ENCODE results near the gene DAZAP2.

The DAZAP2 gene

DNA sequence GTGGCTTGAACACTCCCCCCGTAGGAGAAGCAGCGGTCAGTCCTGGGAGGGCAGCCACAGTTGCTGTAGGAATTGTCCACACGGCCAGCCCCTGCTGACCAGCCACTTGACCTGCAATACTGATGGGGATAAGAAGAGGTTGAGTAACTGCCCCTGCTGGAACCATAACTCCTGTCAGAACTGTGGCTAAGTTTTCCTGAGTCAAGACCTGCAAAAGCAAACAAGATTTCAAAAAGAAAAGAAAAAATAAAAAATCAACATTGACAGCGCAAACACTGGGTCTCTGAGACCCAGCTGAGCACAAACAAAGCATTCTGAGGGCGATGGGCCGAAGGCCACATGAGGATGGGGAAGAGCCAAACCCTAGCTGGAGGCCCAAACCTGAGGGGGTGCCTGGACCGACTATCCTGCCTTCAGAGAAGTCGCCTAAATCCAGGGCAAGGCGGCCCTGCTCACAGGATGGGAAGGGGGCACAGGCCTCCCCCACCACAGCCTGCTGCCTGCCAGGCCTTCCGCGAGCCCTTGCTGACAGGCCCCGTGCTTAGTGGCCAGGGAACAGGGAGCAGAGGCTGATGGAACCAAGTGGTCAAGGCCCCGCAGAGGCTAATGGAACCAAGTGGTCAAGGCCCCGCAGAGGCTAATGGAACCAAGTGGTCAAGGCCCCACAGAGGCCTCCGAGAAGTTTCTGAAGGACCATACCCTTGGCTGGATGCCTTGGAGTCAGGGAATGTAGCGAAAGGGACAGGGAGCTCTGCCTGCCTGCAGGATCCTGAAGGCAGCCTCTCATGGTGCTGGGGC lies 39.9 kb upstream of the DAZAP2 start:
- H3K27ac ChIP-seq (ENCODE audit: low read depth, low read length) = no peak overlapping the region
- H3K4me3 ChIP-seq (ENCODE audit: low read depth in 1 of 5, low read length in 5 of 5) = no peak overlapping the region
- H3K9ac ChIP-seq (ENCODE audit: low read length in 5 of 5) = no peak overlapping the region
- H3K4me1 ChIP-seq (ENCODE audit: control insufficient read depth in 5 of 5, insufficient read depth in 5 of 5, low read length in 5 of 5) = peaks cover 2 to 24% (median 8%) of the 10 kb centered on the region in 5 donors
- peaks cover 0 to 41% (median 18%) of the 10 kb centered on the region in 5 donors for H3K36me3 ChIP-seq (ENCODE audit: control insufficient read depth in 5 of 5, insufficient read depth in 5 of 5, low read length in 5 of 5)
- no peaks in the 10 kb centered on the region for H3K27me3 ChIP-seq (ENCODE audit: control insufficient read depth in 5 of 5, insufficient read depth in 4 of 5, low read length in 5 of 5)
- H3K9me3 ChIP-seq (ENCODE audit: control insufficient read depth in 5 of 5, low read length in 5 of 5) = no peaks in the 10 kb centered on the region

GRCh38 chr12:51199366-51199945 lies 39.2 kb upstream of the DAZAP2 start:
- peaks cover 2 to 31% (median 14%) of the 10 kb centered on the region in 5 donors for H3K4me1 ChIP-seq (ENCODE audit: control insufficient read depth in 5 of 5, insufficient read depth in 5 of 5, low read length in 5 of 5)
- no peak overlapping the region for H3K9ac ChIP-seq (ENCODE audit: low read length in 5 of 5)
- H3K27me3 ChIP-seq (ENCODE audit: control insufficient read depth in 5 of 5, insufficient read depth in 4 of 5, low read length in 5 of 5) = no peaks in the 10 kb centered on the region
- no peaks in the 10 kb centered on the region for H3K9me3 ChIP-seq (ENCODE audit: control insufficient read depth in 5 of 5, low read length in 5 of 5)
- H3K4me3 ChIP-seq (ENCODE audit: low read depth in 1 of 5, low read length in 5 of 5) = no peak overlapping the region
- no peak overlapping the region for H3K27ac ChIP-seq (ENCODE audit: low read depth, low read length)
- peaks cover 0 to 44% (median 20%) of the 10 kb centered on the region in 5 donors for H3K36me3 ChIP-seq (ENCODE audit: control insufficient read depth in 5 of 5, insufficient read depth in 5 of 5, low read length in 5 of 5)

GRCh38 chr12:51200156-51200555 lies 38.5 kb upstream of the DAZAP2 start:
- Histone ChIP-seq H3K27ac (ENCODE audit: low read depth, low read length) (no peak overlapping the region), H3K36me3 (ENCODE audit: control insufficient read depth in 5 of 5, insufficient read depth in 5 of 5, low read length in 5 of 5) (peaks cover 0 to 44% (median 20%) of the 10 kb centered on the region in 5 donors), H3K9me3 (ENCODE audit: control insufficient read depth in 5 of 5, low read length in 5 of 5) (no peaks in the 10 kb centered on the region), H3K27me3 (ENCODE audit: control insufficient read depth in 5 of 5, insufficient read depth in 4 of 5, low read length in 5 of 5) (no peaks in the 10 kb centered on the region), H3K4me1 (ENCODE audit: control insufficient read depth in 5 of 5, insufficient read depth in 5 of 5, low read length in 5 of 5) (peaks cover 2 to 34% (median 17%) of the 10 kb centered on the region in 5 donors), H3K4me3 (ENCODE audit: low read depth in 1 of 5, low read length in 5 of 5) (no peak overlapping the region), H3K9ac (ENCODE audit: low read length in 5 of 5) (no peak overlapping the region)

DNA sequence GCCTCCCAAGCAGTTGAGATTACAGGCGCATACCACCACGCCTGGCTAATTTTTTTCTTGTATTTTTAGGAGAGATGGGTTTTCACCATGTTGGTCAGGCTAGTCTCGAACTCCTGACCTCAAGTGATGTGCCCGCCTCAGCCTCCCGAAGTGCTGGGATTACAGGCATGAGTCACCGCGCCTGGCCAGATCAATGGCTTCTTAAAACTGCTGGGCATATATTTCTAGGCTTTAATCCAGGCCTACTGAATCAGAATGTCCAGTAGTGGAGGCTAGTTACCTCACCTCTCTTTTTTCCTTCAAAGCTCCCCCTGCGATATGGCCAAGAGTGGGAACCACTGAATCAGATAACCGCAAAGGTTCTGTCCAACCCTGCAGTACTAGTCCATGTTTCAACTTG lies 37.8 kb upstream of the DAZAP2 start:
- Histone ChIP-seq H3K4me3 (ENCODE audit: low read depth in 1 of 5, low read length in 5 of 5) (no peak overlapping the region), H3K36me3 (ENCODE audit: control insufficient read depth in 5 of 5, insufficient read depth in 5 of 5, low read length in 5 of 5) (peaks cover 0 to 44% (median 20%) of the 10 kb centered on the region in 5 donors), H3K9me3 (ENCODE audit: control insufficient read depth in 5 of 5, low read length in 5 of 5) (no peaks in the 10 kb centered on the region), H3K9ac (ENCODE audit: low read length in 5 of 5) (no peak overlapping the region), H3K27me3 (ENCODE audit: control insufficient read depth in 5 of 5, insufficient read depth in 4 of 5, low read length in 5 of 5) (no peaks in the 10 kb centered on the region), H3K4me1 (ENCODE audit: control insufficient read depth in 5 of 5, insufficient read depth in 5 of 5, low read length in 5 of 5) (peaks cover 2 to 34% (median 17%) of the 10 kb centered on the region in 5 donors), H3K27ac (ENCODE audit: low read depth, low read length) (no peak overlapping the region)

DNA sequence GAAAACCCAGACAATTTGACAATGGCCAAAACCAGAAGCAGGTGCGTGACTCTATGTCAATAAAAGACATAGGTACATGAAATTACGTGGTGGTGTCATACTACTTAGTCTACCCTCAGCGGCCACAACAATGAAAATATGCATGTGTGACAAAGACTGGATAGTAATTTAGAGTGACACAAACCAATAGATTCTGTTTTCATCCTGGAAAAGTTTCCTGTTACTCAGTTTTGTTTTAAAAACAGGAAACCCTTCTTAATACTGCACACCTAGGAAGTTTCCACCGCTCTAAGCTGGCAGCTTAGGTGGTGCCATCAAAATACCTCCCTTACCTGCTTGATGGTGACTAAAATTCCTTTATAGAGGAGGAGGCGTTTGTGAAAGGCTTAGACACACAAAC lies 35.9 kb upstream of the DAZAP2 start:
- Histone ChIP-seq H3K27ac (ENCODE audit: low read depth, low read length) (no peak overlapping the region), H3K9me3 (ENCODE audit: control insufficient read depth in 5 of 5, low read length in 5 of 5) (no peaks in the 10 kb centered on the region), H3K4me1 (ENCODE audit: control insufficient read depth in 5 of 5, insufficient read depth in 5 of 5, low read length in 5 of 5) (peaks cover 2 to 31% (median 17%) of the 10 kb centered on the region in 5 donors), H3K9ac (ENCODE audit: low read length in 5 of 5) (no peak overlapping the region), H3K27me3 (ENCODE audit: control insufficient read depth in 5 of 5, insufficient read depth in 4 of 5, low read length in 5 of 5) (no peaks in the 10 kb centered on the region), H3K36me3 (ENCODE audit: control insufficient read depth in 5 of 5, insufficient read depth in 5 of 5, low read length in 5 of 5) (peaks cover 0 to 37% (median 18%) of the 10 kb centered on the region in 5 donors), H3K4me3 (ENCODE audit: low read depth in 1 of 5, low read length in 5 of 5) (no peak overlapping the region)

GRCh38 chr12:51205350-51205749 lies 33.3 kb upstream of the DAZAP2 start:
- Histone ChIP-seq H3K4me3 (ENCODE audit: low read depth in 1 of 5, low read length in 5 of 5) (no peak overlapping the region), H3K4me1 (ENCODE audit: control insufficient read depth in 5 of 5, insufficient read depth in 5 of 5, low read length in 5 of 5) (peaks cover 0 to 13% (median 11%) of the 10 kb centered on the region in 5 donors), H3K36me3 (ENCODE audit: control insufficient read depth in 5 of 5, insufficient read depth in 5 of 5, low read length in 5 of 5) (peaks cover 0 to 15% (median 11%) of the 10 kb centered on the region in 5 donors), H3K27me3 (ENCODE audit: control insufficient read depth in 5 of 5, insufficient read depth in 4 of 5, low read length in 5 of 5) (no peaks in the 10 kb centered on the region), H3K9ac (ENCODE audit: low read length in 5 of 5) (no peak overlapping the region), H3K27ac (ENCODE audit: low read depth, low read length) (no peak overlapping the region), H3K9me3 (ENCODE audit: control insufficient read depth in 5 of 5, low read length in 5 of 5) (no peaks in the 10 kb centered on the region)

DNA sequence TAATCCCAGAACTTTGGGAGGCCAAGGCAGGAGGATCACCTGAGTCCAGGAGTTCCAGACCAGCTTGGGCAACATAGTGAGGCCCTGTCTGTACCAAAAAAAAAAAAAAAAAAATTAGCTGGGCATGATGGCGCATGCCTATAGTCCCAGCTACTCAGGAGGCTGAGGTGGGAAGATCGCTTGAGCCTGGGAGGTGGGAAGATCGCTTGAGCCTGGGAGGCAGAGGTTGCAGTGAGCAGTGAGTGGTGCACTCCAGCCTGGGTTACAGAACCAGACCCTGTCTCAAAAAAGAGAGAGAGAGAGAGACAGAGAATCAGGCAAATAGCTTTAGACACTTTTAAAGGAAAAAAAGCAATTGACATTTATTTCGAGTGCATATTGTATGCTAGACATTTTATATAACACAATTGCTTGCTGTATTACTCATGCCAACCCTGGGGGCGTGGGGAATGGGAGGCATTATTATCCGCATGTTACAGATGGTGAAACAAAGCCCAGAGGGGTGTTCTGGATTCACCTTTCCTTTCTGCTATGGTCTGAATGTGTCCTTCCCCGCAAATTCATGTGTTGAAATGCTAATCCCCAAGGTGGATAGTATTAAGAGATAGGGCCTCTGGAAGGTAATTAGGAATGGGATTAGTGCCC lies 30.5 kb upstream of the DAZAP2 start:
- peaks cover 0 to 14% (median 10%) of the 10 kb centered on the region in 5 donors for H3K36me3 ChIP-seq (ENCODE audit: control insufficient read depth in 5 of 5, insufficient read depth in 5 of 5, low read length in 5 of 5)
- no peaks in the 10 kb centered on the region for H3K9me3 ChIP-seq (ENCODE audit: control insufficient read depth in 5 of 5, low read length in 5 of 5)
- peaks cover 0 to 15% (median 13%) of the 10 kb centered on the region in 5 donors for H3K4me1 ChIP-seq (ENCODE audit: control insufficient read depth in 5 of 5, insufficient read depth in 5 of 5, low read length in 5 of 5)
- H3K27me3 ChIP-seq (ENCODE audit: control insufficient read depth in 5 of 5, insufficient read depth in 4 of 5, low read length in 5 of 5) = no peaks in the 10 kb centered on the region
- H3K9ac ChIP-seq (ENCODE audit: low read length in 5 of 5) = no peak overlapping the region
- H3K4me3 ChIP-seq (ENCODE audit: low read depth in 1 of 5, low read length in 5 of 5) = no peak overlapping the region
- H3K27ac ChIP-seq (ENCODE audit: low read depth, low read length) = no peak overlapping the region

DNA sequence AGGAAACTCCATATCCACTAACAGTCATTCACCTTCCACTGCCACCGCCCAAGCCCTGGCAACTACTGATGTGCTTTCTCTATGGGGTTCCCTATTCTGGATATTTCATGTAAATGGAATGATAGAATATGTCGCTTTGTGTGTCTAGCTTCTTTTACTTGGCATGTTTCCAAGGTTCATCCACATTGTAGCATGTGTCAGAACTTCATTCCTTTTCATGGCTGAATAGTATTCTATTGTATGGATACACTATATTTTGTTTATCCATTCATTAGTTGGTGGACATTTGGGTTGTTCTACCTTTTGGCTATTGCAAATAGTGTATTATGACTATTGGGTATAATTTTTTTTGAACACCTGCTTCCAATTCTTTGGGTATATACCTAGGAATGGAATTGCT lies 29.4 kb upstream of the DAZAP2 start:
- H3K9me3 ChIP-seq (ENCODE audit: control insufficient read depth in 5 of 5, low read length in 5 of 5) = no peaks in the 10 kb centered on the region
- peaks cover 0 to 8% (median 5%) of the 10 kb centered on the region in 5 donors for H3K4me1 ChIP-seq (ENCODE audit: control insufficient read depth in 5 of 5, insufficient read depth in 5 of 5, low read length in 5 of 5)
- no peak overlapping the region for H3K9ac ChIP-seq (ENCODE audit: low read length in 5 of 5)
- no peaks in the 10 kb centered on the region for H3K27me3 ChIP-seq (ENCODE audit: control insufficient read depth in 5 of 5, insufficient read depth in 4 of 5, low read length in 5 of 5)
- H3K36me3 ChIP-seq (ENCODE audit: control insufficient read depth in 5 of 5, insufficient read depth in 5 of 5, low read length in 5 of 5) = peaks cover 0 to 7% (median 3%) of the 10 kb centered on the region in 5 donors
- no peak overlapping the region for H3K27ac ChIP-seq (ENCODE audit: low read depth, low read length)
- H3K4me3 ChIP-seq (ENCODE audit: low read depth in 1 of 5, low read length in 5 of 5) = no peak overlapping the region

GRCh38 chr12:51210690-51211395 lies 27.8 kb upstream of the DAZAP2 start:
- no peaks in the 10 kb centered on the region for H3K27me3 ChIP-seq (ENCODE audit: control insufficient read depth in 5 of 5, insufficient read depth in 4 of 5, low read length in 5 of 5)
- H3K9ac ChIP-seq (ENCODE audit: low read length in 5 of 5) = no peak overlapping the region
- no peaks in the 10 kb centered on the region for H3K9me3 ChIP-seq (ENCODE audit: control insufficient read depth in 5 of 5, low read length in 5 of 5)
- H3K27ac ChIP-seq (ENCODE audit: low read depth, low read length) = no peak overlapping the region
- peaks cover 0 to 4% (median 0%) of the 10 kb centered on the region in 5 donors for H3K4me1 ChIP-seq (ENCODE audit: control insufficient read depth in 5 of 5, insufficient read depth in 5 of 5, low read length in 5 of 5)
- no peak overlapping the region for H3K4me3 ChIP-seq (ENCODE audit: low read depth in 1 of 5, low read length in 5 of 5)
- peaks cover 0 to 9% (median 3%) of the 10 kb centered on the region in 5 donors for H3K36me3 ChIP-seq (ENCODE audit: control insufficient read depth in 5 of 5, insufficient read depth in 5 of 5, low read length in 5 of 5)

Measured in subcutaneous abdominal adipose tissue (tissue), 5 donors.